HG03045 (cell line): ENCODE measurements around the gene FAM3C.
A peak's percentile ranks its signal among the peaks of the same experiment; 100 is the strongest.

Source experiments
- ATAC-seq: cut with Tn5 transposase; IDR thresholded peaks from one replicate; pipeline ENCODE4 v1.9.1; 2021; ENCODE audit warnings: mild to moderate bottlenecking, moderate library complexity; ENCODE audit not compliant: unreplicated experiment

FAM3C gene

DNA sequence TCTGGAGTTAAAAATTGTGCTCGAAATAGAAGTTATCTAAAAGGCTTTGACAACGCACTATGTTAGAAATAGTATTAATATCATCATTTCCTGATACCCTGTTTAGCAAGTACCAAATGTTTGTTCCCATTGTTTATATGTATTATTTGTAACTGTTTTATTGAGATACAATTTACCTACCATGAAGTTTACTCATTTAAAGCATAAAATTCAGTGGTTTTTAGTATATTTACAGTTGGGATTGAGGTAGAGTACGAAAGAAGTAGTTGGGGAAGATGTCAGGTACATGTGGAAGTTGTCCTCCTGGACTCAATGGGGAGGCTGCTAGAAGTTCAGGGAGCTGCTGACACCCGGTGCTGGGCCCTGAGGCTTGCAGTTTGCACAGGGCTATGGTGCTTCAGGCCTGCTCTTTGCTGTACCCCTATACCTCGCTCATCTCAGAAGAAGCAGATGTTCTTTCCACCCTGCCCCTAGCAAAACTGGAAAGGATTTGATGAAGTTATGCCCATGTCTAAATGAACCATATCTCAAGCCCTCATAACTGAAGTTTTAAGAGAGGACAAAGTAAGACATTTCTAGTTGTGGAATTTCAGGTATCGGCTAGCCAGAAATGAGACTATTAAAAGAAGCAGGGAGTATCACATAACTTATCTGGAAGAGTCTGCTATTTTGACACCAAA is 92.5 kb downstream of the FAM3C start:
- no peak for ATAC-seq

DNA sequence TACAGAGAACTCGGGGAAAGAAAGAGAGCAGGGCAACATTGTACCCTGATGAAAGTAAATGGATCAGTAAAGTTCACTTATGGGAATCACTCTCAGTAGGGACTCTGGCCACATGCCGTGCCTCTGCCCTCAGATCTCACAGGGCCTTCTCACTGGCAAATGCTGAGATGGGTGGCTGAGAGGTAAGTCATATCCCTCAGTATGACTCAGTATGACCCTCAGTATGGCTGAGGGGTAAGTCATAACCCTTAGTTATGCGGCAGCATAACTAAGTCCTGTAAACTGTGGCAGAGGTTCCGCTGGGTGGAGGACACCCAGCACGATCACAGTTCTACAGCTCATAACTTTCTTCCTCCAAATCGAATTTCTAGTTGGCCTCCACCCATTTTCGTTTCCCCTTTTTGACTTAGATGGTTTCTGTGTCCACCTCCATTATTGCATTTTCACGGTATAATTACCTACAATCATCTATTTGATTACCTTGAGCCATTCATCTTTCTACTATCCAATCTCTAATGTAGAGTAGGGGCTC is 93.8 kb downstream of the FAM3C start:
- ATAC-seq = peak; percentile 90

DNA sequence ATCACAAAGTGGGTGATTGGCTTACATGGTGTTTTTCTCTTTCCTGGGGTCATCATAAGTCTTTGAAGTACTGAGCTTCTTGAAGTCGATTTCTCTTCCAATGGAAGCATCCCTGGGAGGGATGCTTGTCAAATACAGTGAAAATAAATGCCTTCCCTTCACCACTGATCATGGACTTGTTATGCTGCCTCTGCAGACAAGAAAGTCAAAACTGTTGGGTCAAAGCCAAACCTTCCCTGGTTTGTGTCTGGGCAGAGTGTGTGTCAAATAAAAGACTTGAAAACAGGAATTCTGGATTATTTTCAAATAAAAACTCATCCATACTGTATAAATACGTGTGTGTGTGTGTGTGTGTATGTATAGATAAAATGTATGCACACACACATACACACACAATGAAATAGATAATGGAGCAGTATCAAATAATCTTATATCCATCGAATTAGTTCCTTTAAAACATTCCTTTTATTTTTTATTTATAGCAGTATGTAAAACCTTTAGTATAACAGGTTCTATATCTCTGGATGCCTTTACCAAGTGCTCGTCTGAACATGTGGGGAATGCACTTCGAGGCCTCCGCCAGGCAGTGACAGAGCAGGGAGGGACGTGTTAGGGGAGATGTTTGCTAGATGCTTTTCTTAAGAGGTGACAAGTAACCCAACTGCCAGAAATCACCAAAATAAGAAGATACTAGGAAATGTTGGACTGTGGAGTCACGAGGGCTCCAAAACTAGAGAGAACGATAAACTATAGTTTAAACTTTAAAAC is 94.5 kb downstream of the FAM3C start:
- no peak for ATAC-seq

DNA sequence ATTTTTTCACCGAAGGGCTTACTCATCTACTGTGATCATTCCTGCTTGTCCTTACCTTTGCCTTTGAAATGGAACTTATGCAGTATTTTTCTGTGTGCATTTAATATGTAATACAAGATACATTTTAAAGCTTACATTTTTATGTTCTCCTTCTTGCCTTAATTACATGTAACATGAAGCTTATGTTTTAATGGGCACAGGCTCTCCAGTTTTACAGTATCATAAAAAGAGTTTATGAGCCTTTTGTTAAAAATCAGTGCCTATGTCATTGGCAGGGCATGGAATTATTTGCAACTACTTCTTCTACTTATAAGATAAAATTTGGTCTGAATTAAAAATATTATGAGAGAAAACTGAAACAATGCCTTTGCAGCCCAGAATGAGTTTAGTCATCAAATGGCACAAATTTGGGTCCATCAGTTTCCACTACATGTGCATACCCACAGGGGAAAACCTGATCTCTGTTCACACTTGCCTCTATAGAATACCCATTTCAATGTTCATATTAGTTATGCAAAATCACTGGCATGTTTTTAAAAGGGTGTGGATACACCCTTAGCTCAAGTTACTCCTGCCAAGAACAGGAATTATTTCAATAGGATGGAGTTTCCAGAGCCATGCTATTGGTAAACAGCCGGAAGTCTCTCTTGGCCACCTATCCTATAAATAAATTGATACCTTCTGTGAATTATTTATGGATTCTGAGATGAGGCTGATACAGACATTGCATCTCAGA is 95.3 kb downstream of the FAM3C start:
- no peak for ATAC-seq
